AG08396 (cell line): ENCODE measurements around the gene TSACC.

ENCODE experiments used
- DNase-seq: peaks from one replicate; pipeline ENCODE4 v3.0.0; 2012; ENCODE audit warnings: low spot score, mixed read lengths

TSACC gene

GRCh38 chr1:156394835-156395461 is 56.6 kb downstream of the TSACC start:
- DNase-seq = no peak
